HG02610 (cell line): Measurements from ENCODE around the gene SHANK3.
"Not testable (repeated sequence)": the region's sequence is repeated elsewhere in the genome, so short reads cannot be mapped to it uniquely, and the experiment has no call there.

Experiments used
- ATAC-seq: cut with Tn5 transposase; IDR thresholded peaks from one replicate; pipeline ENCODE4 v1.9.1; 2021; ENCODE audit warnings: mild to moderate bottlenecking, moderate library complexity; ENCODE audit not compliant: unreplicated experiment

SHANK3 gene

GRCh38 chr22:50643821-50644101 lies 28.9 kb upstream of the SHANK3 start:
- not testable (repeated sequence) for ATAC-seq

GRCh38 chr22:50653256-50653655 lies 19.4 kb upstream of the SHANK3 start:
- no peak for ATAC-seq

GRCh38 chr22:50654664-50655063 lies 18.0 kb upstream of the SHANK3 start:
- not testable (repeated sequence) for ATAC-seq

- no peak for ATAC-seq
Observed at GRCh38 chr22:50656122-50657070, 16.2 kb upstream of the SHANK3 start.

GRCh38 chr22:50657925-50658324 lies 14.7 kb upstream of the SHANK3 start:
- no peak for ATAC-seq

- not testable (repeated sequence) for ATAC-seq
Observed at GRCh38 chr22:50659711-50660110, 12.9 kb upstream of the SHANK3 start.

GRCh38 chr22:50660306-50660705 lies 12.3 kb upstream of the SHANK3 start:
- no peak for ATAC-seq

- ATAC-seq: no peak
Observed at GRCh38 chr22:50665212-50665611, 7.4 kb upstream of the SHANK3 start.

- no peak for ATAC-seq
Observed at GRCh38 chr22:50665738-50666137, 6.9 kb upstream of the SHANK3 start.

- no peak for ATAC-seq
Observed at GRCh38 chr22:50670513-50670912, 2.1 kb upstream of the SHANK3 start.

- ATAC-seq: no peak
Observed at GRCh38 chr22:50670914-50671538, 1.6 kb upstream of the SHANK3 start.

GRCh38 chr22:50671641-50672040 lies 982 bp upstream of the SHANK3 start:
- ATAC-seq: no peak

- ATAC-seq: no peak
Observed at GRCh38 chr22:50672041-50672440, 582 bp upstream of the SHANK3 start.

GRCh38 chr22:50673231-50674129 lies 857 bp downstream of the SHANK3 start:
- ATAC-seq: no peak

- ATAC-seq: no peak
Observed at GRCh38 chr22:50674130-50674500, 1.5 kb downstream of the SHANK3 start.

- ATAC-seq: no peak
Observed at GRCh38 chr22:50674606-50675552, 2.3 kb downstream of the SHANK3 start.

- ATAC-seq: no peak
Observed at GRCh38 chr22:50675553-50676179, 3.0 kb downstream of the SHANK3 start.

GRCh38 chr22:50676180-50676636 lies 3.6 kb downstream of the SHANK3 start:
- no peak for ATAC-seq

- ATAC-seq: no peak
Observed at GRCh38 chr22:50676661-50677492, 4.3 kb downstream of the SHANK3 start.
